Stimulated activated CD8-positive, alpha-beta memory T cell treated with anti-CD3 and anti-CD28 coated beads, Interleukin-4, amount 100 ng/mL, for 24 hours (primary cell): ENCODE measurements around the gene PHPT1.
"Not testable (repeated sequence)": the region's sequence is repeated elsewhere in the genome, so short reads cannot be mapped to it uniquely, and the experiment has no call there.

Experiments used
- DNase-seq: peaks from one replicate; pipeline ENCODE4 v3.0.0-alpha.2; 2020; ENCODE audit warnings: low read depth

The PHPT1 gene

DNA sequence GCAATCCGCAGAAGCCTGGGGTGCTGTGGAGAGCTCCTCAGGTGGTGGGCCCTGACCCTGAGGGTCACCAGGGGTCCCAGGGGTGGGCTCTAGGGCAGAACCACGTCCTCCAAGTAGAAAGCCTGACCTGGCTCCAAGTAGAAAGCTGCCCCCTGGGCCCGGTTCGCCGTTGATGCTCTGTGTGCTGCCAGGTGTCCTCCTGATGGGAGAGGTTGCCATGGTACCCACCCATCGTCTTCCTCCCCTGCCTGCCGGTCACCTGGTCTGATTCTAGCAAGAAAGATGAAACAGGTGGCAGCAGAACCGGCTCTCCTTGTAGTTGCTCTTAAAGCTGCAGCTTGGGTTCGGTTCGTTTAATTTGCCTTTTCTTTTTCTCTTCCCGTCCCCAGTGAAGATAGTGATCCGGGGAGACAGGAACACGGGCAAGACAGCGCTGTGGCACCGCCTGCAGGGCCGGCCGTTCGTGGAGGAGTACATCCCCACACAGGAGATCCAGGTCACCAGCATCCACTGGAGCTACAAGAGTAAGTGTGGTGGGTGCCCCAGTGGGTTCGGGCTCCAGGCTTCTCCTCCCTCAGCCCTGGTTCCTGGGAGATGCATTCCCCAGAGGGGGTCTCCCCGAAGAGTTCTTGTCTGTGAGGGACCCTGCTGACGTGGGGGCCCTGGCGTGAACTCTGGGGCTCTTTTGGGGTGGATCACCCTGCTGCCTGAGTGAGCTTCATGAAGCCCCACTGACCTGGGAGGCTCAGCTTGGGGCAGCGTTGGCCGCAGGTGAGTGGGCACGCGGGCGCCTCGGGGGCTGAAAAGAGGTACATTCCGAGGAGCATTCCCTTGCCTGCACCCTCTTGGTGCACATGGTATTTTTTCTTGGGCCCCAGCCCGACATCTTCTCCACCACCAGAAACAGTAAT is 25.8 kb upstream of the PHPT1 start:
- no peak for DNase-seq

DNA sequence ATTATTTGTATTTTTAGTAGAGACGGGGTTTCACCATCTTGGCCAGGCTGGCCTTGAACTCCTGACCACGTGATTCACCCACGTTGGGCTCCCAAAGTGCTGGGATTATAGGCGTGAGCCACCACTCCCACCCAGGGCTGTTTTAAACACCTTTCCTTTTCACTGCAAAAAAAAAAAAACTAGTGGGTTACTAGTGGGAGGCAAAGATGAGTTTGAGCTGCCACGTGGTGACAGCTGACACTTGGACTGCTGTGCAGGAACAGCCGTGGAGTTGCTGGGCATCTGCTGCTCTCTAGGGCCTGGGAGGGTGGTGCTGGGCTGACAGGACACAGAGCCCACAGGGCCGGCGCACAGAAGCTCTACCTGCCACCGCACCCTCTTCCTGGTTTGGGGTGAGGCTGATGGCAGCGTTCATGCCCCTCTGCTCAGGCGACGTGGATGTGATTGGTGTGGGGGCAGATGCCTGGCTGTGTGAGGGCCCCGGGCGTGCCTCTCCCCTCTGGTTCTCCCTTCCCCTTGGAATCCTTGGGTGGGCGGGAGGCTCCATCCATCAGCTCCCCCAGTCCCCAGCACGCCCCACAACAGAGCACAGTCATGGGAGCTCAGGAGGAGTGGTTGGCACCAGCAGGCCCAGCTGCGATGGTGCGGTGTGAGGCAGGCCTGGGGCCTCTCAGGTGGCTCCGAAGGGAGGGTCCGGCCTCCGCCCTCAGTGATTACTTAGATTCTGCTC is 24.5 kb upstream of the PHPT1 start:
- no peak for DNase-seq

DNA sequence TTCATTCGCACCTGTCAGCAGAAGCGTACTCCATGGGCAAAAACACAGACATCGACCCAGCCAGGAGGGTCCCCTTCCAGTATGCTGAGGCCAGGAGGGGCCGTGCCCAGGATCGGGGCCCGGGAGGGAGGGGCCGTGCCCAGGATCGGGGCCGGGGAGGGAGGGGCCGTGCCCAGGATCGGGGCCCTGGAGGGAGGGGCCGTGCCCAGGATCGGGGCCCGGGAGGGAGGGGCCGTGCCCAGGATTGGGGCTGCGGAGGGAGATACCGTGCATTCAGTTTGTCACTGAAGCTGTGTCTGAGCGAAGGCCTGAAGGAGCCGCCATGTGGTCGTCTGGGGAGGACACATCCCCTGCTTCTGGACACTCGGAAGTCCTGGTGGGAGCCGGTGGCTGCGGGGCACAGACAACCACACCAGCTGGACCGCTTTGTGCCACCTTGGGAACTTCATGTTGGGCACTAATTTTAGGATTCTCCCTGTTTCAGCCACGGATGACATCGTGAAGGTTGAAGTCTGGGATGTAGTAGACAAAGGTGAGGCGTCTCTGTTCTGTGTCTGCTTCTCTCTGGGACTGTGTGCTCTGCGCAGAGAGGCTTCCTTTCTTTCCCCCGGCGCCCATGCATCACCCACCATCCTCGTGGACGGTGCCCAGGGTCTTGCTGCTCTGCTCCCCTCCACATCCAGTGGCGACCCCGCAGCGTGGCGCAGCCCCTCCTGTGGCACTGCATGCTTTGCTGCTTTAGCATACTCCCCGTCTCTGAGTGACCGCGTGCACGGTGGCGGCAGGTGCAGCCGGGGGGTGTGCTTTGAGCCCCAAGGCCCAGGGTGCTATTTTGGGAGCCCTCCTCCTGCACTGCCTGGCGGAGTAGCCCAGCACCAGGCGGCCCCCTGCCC is 23.7 kb upstream of the PHPT1 start:
- no peak for DNase-seq

DNA sequence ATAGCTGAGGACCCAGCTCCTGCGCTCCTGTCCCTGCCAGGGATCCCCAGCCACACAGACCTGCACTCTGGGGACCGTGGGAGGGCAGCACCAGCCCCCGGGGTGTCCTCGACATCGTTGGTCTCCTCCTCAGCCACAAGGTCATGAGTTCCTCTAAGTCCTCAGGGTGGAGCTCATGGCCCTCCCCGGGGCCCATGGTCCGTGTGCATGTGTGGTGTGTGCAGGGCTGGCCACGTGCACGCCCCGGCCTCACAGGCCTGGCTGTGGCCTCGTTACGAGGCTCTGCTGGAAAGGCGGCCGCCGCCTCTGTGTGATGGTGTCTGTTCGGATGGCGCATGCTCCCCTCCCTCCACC is 23.0 kb upstream of the PHPT1 start:
- DNase-seq, result no peak

DNA sequence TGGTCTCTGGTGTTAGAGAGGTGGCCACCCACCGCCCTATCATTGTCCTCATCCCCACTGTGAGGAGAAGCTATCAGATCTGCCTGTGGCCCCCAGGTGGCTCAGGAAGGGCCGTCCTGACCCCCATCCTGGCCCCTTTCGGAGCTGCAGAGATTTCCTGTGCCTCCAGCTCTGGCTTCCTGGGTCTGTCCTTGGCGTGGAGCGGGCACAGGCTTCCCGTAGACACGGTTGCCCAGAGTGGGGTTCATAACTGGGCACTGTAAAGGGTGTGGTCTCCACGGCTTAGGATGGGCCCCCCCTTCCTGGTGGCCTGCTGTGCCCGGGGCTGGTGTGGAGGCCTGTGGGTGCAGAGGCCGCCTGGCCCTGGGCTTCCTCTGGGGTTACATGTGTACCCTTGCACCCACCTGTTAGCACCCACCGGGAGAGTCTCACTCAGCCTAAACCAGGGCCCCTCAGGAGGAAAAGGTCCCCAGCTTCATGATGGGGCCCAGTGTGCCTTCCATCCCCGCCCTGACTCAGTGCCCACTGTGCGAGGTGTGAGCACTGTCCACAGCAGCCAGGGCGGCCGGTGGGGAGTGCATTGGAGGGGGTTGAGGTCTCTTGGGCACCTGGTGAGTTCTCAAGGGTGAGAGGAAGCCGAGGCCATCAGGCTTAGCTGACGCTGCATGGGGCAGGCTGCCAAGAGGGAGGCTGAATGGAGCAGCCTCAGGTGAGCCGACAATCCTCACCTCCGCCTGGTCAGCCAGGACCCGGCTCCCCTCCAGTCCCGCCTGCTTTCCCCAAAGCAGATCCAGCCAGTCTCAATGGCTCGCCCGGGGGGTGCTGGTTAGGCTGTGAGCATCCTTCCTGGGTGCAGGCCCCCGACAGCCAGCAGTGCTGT is 22.3 kb upstream of the PHPT1 start:
- DNase-seq, result no peak

DNA sequence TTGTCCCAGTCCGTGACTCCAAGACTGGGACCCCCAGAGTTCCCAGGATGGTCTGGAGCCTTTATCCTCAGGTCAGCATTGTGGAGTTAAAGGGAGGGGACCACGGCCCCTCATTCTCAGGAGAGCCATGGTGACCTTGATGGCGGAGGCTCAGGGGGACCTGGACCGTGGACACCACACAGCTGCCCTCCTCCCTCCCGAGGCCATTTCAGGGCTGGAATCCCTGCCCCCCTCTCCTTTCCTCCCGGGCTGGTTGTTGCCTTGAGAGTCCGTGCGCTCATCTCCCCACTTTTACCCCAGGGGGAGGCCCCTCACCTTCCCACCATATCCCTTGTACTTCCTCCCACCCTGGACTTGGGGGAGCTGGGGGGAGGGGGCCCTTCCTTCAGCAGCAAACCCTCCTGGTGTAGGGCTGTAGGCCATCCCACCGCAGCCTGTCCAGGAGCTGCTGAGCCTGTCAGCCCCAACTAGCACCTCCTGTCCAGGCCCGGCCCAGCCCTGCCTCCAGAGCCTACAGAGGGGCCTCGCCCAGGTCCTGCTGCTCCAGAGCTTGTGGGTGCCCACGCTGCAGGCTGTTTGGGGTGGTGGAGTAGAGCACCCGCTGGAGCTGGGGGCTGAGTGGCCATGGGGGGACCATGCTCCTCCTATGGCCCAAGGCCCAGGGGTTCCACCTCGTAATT is 21.3 kb upstream of the PHPT1 start:
- no peak for DNase-seq

DNA sequence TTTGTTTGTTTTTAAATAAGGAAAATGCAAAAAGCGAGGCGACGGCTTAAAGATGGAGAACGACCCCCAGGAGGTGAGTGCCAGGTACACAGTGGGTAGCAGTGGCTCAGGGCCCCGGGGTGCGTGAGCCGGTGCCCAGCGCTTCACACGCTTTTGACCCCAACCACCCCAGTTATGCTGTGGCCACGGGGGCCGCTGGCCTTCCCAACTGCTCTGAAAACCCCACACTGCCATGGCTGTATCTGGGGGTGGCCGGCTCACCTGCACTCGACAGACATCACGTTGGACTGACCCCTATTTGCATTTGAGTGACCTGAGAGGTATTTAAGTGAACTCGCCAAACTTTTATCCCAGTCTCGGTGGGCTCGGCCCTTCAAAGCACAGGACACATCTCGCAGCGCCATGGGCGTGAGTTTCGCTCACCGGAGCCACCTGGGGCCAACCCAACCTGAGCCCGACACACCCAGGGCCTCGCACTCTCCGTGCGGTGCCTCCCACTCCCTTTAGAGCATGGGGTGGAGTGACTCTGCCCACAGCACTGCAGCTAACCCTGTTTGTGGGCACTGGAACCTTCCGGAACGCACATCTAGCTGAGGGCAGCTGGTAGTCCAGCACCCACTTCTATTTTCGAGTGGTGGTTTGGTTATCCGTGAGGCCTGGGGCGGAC is 20.6 kb upstream of the PHPT1 start:
- no peak for DNase-seq

DNA sequence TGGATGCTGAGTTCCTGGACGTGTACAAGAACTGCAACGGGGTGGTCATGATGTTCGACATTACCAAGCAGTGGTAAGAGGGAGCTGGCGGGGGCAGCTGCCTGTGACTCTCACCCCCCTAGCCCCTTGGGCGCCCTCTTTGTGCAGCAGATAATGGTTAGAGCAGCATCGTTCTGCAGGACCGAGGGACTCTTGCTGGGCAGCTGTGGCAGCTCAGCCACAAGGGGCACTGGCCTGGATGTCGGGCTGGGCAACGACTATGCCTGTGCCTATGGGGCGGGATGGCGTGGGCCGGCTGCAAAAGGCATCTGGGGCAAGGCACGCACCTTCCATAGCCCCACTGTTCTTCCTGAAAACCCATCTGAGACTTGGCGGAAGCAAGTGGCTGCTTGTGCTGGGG is 19.8 kb upstream of the PHPT1 start:
- no peak for DNase-seq

DNA sequence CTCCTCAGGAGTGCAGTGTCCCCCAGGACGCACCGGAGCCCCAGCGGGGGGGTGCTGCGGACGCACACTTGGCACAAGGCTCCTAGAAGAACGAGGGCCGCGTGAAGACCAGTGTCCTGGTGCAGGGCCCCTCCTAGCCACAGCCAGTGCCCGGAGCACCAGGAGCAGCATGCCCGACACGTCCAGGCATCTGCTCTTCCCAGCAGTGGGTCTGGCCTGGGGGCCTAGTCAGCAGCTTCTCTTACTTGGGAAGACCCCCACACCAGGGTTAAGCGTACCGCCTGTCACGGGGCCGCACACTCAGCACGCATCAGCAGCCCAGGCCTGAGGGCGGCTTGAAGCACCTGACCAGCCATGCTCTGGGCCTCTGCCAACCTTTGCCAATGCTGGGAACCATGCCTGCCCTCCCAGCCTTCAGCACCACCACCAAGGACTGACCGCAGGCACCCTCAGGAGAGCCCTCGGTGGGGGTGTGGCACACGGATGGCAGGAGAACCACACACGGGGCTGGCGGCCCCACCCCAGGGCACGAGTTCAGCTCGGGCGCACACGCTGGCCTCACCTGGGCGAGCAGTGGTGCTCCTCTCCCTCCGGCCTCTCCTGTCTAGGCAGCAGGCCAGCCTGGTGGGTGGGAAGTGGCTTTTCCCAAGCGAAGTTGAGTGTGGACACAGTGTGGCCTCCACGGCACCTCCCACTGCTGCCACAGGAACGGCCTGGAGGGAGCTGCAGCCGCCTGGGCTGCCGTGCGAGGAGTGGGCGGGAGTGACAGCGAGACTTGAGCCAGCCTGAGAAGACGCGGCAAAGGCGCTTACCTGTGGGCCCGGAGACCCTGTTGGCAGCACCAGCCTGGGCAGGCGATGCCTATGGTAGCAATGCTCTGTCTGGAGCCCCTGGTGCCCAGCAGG is 19.0 kb upstream of the PHPT1 start:
- no peak for DNase-seq

DNA sequence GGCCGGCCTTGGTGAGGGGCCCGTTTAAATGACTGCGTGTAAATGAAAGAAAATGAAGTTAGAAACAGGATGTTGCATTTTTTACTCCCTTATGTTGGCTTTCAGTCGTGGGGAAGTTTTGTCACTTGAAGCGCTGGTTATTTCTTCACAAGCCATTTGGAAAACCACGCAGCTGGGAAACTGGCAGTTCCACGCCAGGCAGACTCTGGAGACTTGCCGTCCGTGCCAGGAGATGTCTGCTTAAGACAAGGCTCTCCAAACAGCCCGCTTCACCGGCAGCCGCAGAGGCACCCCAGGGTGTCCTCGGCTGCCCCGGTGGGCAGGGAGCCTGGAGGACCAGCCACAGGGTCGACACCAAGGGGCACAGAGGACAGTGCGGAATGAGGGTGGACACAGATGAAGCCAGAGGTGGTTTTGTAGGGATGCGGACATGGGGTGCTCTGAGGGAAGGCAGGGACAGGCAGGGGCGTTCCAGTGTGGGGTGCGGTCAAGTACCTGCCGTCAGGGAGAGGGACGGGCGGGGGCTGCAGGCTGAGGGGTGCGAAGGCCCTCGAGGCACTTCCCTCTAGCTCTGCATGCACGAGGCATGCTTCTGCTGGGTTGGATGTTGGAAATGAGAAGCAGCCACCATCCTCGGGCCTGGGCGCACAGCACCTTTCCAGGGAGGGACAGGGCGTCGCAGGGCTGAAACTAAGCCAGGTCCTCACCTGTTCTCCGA is 18.0 kb upstream of the PHPT1 start:
- DNase-seq, result no peak

DNA sequence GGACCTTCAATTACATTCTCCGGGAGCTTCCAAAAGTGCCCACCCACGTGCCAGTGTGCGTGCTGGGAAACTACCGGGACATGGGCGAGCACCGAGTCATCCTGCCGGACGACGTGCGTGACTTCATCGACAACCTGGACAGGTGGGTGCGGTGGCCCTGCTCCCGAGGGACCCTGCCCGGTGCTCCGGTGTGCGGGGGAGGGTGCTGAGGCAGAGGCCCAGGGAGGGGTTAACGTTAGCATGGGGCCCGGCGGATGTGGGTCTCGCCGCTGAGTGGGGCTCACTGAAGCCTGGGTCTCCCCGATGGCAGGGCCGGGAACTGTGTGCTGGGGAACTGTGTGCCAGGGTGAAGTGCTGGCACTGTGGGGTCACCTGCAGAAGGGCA is 17.5 kb upstream of the PHPT1 start:
- no peak for DNase-seq

DNA sequence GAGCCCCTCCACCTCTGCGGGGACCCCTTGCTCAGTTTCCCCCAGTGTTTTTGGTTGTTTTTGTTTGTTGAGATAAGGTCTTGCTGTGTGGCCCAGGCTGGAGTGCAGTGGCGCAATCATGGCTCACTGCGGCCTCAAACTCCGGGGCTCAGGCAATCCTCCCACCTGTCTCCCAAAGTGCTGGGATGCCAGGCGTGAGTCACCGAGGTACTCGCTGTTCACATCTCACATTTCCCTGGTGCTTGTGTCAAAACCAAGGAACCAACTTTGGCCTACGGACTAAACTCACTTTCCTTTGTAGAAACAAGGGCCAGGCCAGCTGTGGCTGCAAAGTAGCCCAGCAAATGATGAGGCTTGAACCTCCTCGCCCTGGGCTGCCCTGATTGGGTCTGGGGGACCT is 16.6 kb upstream of the PHPT1 start:
- DNase-seq, result no peak

DNA sequence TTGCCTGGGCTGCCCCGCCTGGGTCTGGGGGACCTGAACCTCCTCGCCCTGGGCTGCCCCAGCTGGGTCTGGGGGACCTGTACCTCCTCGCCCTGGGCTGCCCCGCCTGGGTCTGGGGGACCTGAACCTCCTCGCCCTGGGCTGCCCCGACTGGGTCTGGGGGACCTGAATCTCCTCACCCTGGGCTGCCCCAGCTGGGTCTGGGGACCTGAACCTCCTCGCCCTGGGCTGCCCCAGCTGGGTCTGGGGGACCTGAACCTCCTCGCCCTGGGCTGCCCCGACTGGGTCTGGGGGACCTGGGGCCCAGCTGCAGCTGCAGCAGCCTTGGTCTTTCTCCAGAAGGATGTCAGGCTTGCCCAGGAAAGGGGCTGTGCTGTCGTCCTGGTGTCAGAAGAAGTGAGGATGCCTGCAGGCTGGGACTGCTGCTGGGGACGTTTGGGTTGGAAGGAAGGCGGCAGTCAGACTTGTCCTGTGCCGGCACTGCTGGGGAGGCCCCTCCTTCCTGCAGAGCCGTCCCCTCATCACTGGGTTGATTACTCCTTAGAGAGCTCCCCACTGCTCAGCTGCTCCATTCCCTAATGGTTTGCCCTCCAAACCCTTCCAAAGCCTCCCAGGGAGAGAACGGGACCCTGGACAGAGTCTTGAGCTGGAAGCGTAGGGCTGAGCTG is 15.7 kb upstream of the PHPT1 start:
- DNase-seq, result not testable (repeated sequence)

DNA sequence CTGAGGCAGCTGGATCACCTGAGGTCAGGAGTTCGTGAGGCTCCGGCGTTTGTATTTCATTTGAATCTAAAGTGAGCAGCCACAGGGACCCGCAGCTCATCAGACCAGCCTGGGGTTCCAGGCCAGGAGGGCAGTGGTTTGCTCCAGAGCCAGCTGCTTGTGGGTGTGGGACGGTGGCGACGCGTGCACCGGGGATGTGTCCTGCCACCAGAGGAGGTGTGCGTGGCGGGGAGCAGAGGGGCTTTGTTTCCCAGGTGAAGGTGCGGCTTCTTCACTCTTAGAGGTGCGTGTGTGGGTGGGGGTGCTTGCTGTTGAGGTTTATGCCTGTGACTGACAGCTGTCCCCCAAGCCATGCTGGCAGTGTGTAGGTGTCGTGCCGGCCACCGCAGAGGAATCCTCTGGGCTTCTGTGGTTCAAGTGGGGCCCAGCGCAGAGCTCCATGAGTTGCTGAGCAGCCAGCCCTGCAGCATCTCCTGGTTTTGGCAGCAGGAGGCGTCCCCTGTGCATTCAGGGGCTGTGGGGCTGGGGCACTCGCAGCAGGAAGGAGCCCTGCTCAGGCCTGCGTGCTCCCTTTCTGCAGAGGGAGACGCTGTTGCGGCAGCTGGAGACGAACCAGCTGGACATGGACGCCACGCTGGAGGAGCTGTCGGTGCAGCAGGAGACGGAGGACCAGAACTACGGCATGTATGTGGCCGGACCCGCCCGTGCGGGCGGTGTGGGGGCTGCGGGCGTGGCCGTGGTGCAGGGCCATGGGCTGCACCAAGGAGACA is 13.9 kb upstream of the PHPT1 start:
- DNase-seq, result no peak

DNA sequence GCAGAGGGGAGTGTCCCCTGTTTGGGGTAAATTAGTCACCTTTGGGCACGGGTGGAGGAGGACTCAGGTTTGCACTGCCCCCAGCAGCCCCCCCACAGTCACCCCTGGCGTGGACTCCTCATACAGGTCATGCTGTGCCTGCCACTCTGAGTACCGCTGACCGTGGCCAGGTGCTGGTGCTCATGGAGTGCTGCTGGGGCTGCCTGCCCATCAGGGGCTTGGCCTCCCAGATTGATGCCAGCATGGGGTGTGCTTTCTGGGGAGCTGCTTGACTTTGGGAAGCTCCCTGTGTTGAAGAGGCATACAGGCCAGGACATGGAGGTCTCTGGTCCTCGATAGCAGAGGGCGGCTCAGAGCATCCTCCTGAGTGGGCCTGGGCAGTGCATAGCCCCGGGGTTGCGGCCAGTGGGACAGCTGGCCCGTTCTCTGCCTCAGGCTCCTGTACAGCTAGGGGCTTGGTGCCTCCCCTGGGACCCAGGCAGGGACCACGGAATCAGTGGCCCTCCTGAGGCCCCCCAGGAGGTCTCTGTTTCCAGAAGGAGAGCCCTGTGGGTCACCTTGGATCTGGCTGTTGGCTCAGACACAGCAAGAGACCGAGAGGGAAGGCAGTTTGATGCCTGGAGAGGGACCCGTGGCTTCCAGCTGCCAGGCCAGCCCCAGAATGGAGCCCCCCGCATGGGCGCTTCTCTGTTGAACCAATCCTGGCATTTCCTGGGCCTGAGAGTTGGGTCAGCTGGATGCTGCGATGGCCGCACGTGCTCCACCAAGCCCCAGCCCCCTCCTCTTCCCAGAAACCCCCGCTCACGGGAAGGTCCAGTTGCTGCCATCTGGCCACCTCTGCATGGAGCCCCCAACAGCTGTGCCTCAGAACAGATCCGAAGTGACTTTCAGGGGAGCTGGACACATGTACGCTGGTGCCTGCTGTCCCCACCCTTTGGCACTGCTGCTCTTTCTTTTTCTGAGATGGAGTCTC is 13.0 kb upstream of the PHPT1 start:
- DNase-seq, result no peak
